Amniotic stem cell (primary cell): ENCODE data around the gene TMEM144.
"Not testable (repeated sequence)": the region's sequence is repeated elsewhere in the genome, so short reads cannot be mapped to it uniquely, and the experiment has no call there.

Experiments
- DNase-seq: peaks from one replicate; lab custom pipeline; 2025; lab: John Stamatoyannopoulos, UW

The TMEM144 gene

GRCh38 chr4:158236304-158237030 is 26.2 kb downstream of the TMEM144 start:
- no peak for DNase-seq

- DNase-seq, result no peak
These were observed 28.3 kb downstream of the TMEM144 start for GRCh38 chr4:158238575-158238974.

GRCh38 chr4:158239196-158239595 is 28.9 kb downstream of the TMEM144 start:
- DNase-seq, result no peak

- no peak for DNase-seq
These were observed 32.8 kb downstream of the TMEM144 start for GRCh38 chr4:158243071-158243470.

- DNase-seq, result no peak
These were observed 40.0 kb downstream of the TMEM144 start for GRCh38 chr4:158250321-158250720.

GRCh38 chr4:158253350-158253980 is 43.2 kb downstream of the TMEM144 start:
- peak; percentile 46 for DNase-seq

- no peak for DNase-seq
These were observed 44.0 kb downstream of the TMEM144 start for GRCh38 chr4:158254292-158254691.

GRCh38 chr4:158255727-158256324 is 45.5 kb downstream of the TMEM144 start:
- DNase-seq, result peak; percentile 34

GRCh38 chr4:158259955-158260575 is 49.8 kb downstream of the TMEM144 start:
- peak; percentile 2 for DNase-seq

GRCh38 chr4:158261480-158261879 is 51.2 kb downstream of the TMEM144 start:
- no peak for DNase-seq

- DNase-seq, result no peak
These were observed 58.3 kb downstream of the TMEM144 start for GRCh38 chr4:158268553-158268952.

GRCh38 chr4:158274636-158275035 is 64.3 kb downstream of the TMEM144 start:
- no peak for DNase-seq

GRCh38 chr4:158277558-158277957 is 67.3 kb downstream of the TMEM144 start:
- no peak for DNase-seq

GRCh38 chr4:158279052-158279451 is 68.8 kb downstream of the TMEM144 start:
- not testable (repeated sequence) for DNase-seq

- no peak for DNase-seq
These were observed 70.6 kb downstream of the TMEM144 start for GRCh38 chr4:158280856-158281255.

- DNase-seq, result no peak
These were observed 72.0 kb downstream of the TMEM144 start for GRCh38 chr4:158282252-158282651.

- no peak for DNase-seq
These were observed 75.3 kb downstream of the TMEM144 start for GRCh38 chr4:158285429-158286216.

- DNase-seq, result no peak
These were observed 80.6 kb downstream of the TMEM144 start for GRCh38 chr4:158290912-158291311.

GRCh38 chr4:158291334-158292055 is 81.2 kb downstream of the TMEM144 start:
- no peak for DNase-seq

GRCh38 chr4:158292156-158292555 is 81.9 kb downstream of the TMEM144 start:
- no peak for DNase-seq

- no peak for DNase-seq
These were observed 84.8 kb downstream of the TMEM144 start for GRCh38 chr4:158295053-158295452.
